HG03280 (cell line): ENCODE data around the gene NHERF1.

Experiments
- ATAC-seq: cut with Tn5 transposase; IDR thresholded peaks from one replicate; pipeline ENCODE4 v1.9.1; 2021; ENCODE audit warnings: mild to moderate bottlenecking, moderate library complexity; ENCODE audit not compliant: unreplicated experiment

NHERF1 gene

DNA sequence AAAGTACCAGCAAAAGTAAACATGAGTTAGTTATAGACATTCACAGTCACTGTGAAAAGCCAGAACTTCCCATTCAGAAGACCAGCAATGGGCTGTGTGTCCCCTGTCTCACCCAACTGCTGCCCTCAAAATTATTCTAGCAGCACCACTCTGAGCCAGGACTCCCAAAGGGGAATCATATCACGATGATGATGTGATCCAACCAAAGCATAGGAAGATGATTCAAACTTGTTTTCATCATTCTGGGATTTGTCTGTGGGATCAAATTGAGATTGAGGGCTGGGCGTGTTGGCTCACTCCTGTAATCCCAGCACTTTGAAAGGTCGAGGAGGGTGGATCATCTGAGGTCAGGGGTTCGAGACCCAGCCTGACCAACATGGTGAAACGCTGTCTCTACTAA, 34.1 kb downstream of the NHERF1 start:
- no peak for ATAC-seq

DNA sequence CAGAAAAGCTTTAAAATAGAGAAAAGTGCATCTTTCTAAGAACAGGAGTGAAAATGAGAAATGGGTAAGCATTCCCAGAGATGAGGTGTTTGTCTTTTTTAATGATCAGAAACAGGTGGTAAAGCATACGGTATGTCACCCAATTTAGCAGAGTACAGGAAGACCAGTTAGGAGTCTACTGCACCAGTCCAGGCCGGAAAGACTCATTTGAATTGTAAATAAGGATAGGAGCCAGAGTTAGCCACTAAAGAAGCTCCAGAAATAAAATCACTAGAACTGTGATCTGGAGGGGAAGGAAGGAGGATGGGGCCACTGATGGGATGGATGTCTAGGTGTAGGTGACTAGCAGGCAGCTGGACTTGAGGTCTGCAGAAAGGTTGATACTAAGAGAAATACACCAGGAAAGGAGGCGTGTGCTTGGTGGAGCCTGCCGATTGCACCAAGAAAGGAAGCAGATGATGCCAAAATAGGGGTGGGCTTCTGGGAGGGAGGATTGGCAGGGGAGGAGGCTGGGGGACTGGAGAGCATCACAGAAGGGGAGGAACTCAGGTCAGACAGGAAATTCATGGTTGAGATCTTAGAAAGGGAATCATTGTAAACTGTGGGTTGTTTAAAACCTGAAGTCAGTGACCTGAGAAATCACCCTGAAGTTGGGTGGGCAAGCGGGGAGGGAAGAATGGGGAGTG, 35.8 kb downstream of the NHERF1 start:
- ATAC-seq, result no peak

DNA sequence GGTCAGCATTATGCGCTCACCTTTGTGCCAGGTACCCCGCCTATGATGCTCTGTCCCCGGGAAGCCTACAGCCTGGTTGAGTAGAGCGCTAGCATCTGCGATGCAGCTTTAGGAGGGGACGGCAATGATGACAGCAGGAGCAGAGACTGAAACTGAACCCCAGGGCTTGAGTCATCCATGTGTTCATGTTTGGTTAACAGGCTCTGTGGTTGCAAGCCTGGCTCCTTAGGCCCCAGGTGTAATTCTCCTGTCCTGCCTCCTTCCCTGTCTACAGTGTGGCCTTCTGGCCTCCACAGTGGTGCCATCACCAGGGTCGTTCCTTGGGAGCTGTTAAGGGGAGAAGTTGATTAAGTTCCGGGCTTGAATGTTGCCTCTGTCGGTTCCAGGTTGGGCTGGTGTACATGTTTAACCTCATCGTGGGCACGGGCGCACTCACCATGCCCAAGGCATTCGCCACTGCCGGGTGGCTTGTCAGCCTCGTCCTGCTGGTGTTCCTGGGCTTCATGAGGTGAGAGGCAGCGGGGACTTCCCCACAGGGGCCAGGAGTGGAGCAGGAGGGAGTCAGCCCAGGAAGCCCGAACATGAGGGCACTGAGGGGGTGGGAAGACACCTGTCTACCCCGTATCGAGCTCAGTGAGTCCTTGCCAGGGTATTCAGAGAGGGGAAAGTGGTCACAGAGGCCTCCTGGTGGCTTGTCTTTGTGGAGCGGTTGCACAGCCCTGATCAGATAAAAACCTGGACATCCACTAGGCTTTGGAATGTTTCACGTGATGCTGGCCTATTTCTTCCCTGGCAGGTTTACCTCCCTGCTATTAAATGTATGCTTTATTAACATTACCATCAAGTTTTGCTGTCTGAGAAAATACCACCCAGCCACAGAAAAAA, 36.9 kb downstream of the NHERF1 start:
- no peak for ATAC-seq

DNA sequence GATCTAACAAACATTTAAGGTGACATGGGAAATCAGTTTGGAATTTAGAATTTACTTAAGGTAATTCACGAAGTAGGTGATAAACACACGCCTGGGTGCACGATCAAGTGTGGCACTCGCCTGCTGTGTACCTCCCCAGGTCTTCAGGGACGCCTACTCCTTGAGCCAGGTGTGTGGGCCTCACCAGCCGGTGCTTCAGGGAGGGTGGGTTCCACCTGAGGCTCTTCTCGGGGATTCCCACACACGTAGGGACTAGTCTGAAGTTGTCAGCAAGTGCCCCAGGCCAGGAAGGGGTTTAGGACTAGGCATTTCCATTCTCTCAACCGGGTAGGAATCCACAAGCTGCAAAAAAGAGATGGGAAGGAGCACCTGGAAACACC, 37.5 kb downstream of the NHERF1 start:
- no peak for ATAC-seq

DNA sequence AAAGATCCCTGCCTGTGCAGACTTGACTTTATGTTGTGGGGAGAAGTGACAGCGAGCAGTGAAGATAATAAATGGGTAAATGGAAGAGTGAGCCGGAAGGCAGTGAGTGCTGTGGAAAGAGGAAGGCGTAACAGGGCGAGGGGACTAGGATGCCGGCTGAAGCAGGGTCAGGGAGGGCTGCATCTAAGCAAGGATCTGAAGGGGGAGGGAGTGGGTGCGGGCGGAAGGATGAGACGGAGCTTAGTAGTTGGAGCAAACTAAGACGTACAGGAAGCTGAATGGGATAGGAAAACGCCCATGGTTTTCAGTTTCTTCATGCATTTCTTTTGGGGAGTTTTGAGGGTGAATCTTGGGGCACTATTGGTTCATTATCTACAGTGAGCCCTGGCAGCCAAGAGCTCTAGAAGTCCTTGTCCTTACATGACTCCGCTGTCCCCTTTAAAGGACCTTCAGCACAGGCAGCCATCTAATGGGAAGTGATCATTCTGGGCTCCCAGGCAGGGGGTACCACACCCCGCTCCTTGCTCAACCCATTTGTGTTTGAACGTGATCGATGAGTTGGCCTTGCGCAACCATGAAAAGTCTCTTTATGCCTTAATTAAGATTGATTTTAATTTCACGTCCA, 38.1 kb downstream of the NHERF1 start:
- no peak for ATAC-seq

DNA sequence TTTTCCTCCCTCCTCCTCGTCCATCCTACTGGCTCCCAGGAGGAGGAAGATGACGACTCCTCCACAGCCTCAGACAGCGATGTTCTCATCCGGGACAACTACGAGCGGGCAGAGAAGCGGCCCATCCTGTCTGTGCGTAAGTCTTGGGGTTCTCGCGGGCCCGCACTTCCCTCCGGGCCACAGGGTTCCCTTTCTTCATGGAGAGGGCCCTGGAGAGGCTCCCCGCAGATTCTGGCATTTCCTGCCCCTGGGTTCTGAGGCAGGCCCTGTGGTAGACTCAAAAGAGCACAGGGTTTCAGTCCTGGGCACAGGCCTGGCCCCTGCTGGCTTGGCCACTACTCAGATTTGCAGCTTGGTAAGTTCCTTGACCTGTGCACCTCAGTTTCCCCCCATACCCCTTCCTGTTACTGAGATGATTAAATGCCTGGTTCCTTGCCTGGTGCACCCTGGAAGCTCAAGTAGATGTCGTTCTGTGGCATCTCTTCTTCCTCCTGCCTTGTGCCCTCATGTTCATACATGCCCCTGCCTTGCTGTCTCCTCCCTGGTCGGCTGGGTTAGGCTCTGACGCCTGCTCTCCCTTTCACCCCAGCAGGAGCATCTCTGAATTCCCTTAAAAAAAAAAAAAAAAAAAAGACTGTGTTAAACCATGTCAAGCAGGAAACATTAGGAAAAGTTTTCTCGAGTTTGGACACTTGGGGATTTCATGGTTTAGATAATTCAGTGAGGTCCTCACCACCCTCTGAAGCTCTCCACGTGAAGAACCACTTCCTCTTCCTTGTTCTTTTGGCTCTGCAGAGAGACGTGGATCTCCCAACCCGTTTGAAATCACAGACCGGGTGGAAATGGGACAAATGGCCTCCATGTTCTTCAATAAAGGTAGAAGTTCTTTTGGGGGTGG, 42.0 kb downstream of the NHERF1 start:
- ATAC-seq, result no peak

DNA sequence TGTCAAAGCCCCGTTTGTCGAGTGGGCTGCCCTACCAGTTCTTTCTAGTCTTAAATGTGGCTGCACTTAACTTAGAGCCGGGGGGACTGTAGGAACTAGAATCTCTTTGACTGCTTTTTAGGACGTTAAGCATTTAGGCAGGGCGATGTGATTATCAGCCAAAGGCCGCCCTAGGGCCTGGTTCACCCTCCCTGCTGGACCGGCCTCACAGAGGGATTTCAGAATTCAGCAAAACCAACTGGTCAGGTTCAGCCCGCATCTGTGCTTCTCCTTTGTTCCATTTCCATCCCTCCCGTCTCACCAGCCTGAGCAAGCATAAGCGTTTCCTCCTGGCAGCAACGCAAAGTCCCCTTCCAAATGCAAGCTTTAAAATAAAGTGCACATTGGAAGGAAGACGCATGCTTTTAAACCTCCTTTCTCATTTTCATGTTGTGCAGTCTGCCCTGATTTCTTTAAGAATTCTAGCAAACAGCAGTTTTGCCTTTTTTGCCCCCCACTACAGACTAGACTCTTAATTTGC, 44.2 kb downstream of the NHERF1 start:
- no peak for ATAC-seq

DNA sequence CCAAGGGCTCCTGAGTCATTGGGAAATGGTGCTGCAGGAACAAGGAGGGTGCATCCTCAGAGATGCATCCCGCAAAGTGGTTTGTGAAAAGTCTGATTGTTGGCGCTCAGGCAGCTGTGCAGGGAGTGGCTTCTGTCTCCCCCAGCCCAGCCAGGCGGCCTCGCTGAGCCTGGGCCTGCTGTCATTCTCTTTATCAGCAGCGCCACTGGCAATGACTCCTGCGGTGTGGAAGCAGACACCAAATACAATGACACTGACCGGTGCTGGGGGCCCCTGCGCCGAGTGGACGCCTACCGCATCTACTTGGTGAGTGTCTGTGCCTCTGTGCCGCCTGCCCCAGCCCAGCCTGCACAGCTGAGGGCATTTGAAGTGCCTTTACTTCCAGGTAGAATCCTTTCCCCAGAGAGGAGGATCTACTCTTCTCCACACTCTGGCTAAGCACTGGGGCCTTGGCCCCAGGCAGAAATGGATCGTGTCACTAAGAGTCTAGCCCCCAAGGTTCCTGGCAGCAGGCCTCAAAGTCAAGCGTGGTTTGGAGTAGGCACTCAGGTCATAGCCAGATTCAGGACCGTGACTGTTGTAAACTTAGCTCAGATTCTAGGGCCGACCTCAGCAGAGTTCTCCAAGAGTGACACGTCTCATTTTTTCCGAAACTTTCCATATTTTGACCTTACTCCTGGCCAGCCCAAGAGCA, 47.0 kb downstream of the NHERF1 start:
- no peak for ATAC-seq

DNA sequence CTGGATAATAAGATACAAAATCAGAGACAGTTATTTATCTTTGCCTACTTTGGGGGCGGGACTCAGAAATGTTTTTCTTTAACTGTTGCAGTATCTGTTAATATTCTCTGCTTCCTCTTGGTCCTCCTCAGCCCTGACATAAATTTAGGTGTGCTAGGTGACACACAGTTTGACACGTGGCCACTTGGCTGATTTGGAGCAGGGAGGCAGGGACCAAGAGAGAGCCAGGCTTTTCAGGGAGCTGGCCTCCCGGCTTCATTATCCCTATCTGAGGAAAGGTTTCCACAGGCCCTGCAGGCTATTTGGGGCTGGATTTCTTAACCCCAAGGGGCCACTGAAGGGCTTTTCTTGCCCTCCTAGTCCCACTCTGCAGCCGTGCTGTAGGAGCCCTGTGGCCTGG, 47.8 kb downstream of the NHERF1 start:
- no peak for ATAC-seq

DNA sequence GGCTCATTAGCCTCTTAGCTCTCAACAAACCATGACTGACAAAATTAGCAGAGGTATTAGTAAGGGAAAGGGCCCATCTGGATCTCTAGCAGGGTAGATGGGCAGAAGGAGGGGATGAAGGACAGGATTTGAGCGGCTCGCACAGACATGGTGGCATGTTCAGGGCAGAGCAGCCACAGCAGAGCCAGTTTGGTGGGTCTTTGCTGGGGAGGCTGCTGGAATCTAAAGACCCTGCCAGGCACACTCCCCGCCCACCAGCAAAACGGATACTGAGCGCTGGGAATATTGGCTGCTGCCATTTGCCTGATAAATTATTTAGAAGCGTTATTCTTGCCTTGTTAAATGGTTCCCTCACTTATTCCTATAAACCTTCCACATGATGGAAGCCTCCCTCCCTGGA, 48.4 kb downstream of the NHERF1 start:
- no peak for ATAC-seq

DNA sequence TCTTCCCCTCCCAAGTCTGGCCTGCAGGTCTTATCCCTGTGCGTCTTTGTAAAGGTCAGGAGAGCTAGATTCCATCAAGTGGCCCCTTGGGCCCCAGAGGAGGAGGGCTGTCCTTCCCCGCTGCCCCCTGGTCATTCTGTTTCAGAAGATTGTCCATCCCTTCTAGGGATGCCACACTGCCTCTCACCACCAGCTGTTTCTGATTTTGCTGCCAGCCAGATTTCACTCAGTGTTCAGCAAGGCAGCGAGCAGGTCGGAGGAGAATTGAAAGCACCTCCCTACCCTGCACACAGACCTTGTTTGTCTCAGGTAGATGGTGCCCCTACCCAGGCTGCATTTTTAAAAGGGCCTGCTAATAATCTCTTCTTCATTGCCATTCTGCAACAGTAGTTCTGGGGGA, 49.4 kb downstream of the NHERF1 start:
- no peak for ATAC-seq

DNA sequence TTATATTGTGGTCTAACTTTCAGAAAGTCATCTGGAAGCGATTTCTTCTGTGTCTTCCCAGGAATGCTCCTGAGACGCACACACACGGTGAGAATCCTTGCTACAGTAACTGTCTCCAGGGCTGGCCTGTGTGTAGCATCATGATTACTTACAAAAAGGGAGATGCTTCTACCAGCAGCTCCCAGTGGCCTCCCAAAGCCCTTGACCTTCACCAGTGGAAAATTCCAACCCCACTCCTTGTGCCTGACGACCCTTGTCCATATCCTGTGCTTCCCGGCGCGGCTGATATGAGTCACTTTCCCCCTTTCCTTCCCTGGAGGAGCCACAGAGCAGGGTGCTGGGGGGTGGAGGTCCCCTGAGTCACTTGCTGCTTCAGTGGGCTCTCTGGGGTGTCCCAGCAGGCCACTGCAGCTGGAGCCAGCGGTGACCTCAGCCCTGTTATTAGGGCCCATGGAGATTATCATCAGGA, 49.8 kb downstream of the NHERF1 start:
- ATAC-seq, result no peak

DNA sequence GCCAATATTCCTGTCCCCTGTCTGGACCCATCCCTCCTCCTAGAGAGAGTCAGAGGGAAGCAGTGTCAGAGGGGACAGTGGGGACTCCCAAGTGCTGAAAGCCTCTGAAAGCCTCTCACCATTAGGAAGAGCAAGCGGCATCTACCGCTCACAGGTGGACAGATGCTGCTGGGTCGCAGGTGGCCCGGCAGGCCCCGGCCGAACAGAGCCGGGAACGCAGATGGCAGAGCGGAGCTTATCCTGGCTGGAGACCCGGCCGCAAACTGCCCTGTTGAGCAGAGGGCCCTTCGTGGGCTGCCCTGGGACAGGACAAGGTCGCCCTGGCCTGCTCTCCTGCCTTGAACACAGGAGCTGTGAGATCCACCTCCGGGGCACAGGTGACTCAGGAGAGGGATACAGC, 50.7 kb downstream of the NHERF1 start:
- ATAC-seq, result no peak

DNA sequence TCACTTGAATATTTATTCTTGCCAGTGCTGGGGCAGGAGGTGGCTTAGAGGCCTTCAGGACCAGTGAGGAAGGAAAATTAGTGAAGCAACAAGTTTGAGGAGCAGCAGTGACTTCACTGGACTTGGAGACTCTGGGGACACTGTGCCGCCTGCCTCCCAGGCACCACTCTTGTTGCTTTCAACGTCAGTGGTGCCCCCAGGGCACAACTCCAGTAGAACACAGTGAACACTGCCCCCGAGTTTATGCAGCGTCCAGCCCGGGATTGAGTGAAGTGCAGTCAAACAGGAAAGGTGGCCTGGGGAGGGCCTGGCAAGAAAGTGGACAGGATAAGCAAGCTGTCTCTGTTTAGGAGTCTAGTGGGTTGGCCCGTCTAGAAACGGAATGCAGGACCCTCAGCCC, 52.1 kb downstream of the NHERF1 start:
- no peak for ATAC-seq

DNA sequence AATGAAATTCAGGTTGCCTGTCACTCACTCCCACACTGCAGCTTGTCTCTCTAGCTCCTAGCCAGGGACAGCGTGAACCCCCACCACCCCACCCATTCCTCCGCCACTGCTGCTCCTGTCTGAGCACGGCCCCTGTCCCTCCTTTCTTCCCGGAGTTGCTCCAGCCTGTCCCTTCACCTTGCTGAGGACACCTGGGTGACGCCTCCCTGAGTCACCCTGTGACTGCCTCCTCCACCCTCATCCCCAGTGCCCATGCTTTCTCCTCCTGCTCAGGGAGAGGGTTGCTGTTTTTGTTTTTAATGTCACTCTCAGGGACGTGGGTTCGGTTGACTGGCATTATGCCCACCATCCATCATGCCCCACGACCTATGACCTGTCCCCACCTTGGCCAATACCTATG, 53.5 kb downstream of the NHERF1 start:
- ATAC-seq, result no peak

DNA sequence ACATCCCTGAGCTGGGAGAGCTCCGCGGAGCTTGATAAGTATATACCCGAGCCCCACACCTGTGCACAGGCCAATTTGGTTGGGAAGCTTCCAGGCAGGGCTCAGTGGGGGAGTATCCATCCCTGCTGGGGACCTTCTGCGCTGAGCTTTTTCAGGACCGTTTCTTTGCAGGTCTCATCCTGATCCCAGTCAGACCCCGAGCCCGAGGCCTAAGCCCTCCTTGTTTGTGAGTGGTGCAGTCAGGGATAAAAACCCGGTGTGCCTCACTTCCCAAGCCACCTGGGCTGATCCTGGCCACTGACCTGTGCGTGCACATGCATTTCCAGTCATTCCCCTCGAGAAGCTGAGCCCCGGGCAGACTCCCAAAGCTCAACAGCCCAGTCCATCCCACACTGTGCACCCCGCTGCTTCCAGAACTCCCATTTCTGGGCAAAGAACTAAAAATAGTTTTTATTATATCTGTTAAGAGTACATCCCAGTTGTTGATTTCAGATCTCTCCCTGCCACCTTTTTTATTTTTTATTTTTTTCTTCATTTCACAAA, 55.0 kb downstream of the NHERF1 start:
- no peak for ATAC-seq

DNA sequence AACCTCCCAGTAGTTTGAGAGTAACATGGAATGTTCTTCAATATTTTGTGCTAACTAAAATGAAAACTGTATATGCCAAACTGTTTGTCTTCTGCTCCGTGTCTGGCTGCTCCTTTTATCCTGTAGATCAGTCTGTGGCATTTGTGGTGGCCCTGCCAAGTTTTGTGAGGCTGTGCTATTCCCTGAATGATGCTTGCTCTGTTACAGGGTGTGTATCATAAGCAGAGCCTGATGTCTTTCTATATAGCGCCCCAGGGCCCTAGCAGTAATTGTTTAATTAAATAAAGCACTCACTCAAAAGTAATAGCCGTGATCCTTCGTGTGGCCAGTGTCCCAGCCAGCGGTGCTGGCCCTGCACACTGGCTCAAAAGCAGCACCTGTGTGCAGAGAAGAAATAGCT, 55.5 kb downstream of the NHERF1 start:
- ATAC-seq, result no peak

DNA sequence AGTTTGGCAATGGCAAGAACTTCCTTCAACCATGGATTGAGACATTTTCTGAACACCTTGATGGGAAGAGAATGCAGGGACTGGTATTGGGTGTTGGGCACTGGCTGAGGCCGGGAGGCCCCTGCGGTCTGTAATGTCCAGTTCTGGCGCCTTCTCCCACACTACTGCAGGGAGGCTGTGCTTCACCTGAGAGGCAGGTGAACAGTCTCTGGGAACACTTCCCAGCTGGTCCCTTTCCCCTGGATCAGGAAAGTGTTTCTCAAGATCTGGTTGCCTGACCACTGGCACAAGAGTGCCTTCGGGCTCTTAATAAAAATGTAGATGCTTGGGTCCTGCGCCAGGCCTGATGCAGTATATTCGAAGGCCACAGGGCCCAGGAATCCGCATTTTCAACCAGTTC, 56.3 kb downstream of the NHERF1 start:
- ATAC-seq, result no peak

DNA sequence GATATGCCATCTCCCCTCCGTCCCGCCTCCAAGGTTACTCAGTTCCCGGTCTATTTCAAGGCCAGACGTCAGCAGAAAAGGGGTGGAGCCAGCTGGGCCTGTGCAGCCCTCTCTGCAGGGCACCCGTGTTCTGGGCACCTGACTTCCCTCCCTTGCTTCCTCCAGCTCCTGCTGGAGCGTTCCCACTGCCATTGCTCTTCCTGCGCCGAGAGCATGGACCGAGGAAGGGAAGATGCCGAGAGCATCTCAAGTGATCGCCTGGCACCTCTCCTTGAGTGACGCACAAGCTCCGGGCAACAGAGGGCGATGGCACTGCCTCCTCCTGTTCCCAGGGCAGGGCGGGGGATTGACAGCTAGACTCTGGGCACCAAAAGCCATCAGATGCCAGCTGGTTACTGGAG, 57.2 kb downstream of the NHERF1 start:
- no peak for ATAC-seq

DNA sequence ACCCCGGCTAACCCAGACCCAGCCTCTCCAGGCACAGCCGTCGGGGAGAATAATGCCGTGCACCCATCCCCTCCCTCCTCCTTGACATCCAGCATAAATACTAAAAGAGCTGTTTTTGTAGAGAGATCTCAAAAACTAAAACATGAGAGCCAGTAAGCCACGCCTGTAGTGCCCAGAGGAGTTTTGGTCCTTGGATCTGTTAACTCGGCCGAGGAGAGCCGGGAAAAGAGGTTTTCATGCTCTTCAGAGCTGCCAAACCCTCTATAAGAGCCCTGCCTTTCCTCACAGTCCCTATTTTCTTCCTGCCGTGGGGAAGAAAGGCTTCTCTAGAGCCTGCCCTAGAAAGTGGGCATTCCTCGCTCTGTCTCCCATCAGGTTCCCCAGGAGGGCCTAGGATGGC, 57.9 kb downstream of the NHERF1 start:
- no peak for ATAC-seq
